Endothelial cell of umbilical vein (primary cell): ENCODE data around the gene SPTB.

ENCODE experiments used
- POLR2AphosphoS5 ChIP-seq: IDR thresholded peaks from 2 replicates; pipeline ENCODE4 v1.6.1; 2012; ENCODE audit warnings: low read depth, mild to moderate bottlenecking, control low read depth, low read length, moderate library complexity; ENCODE audit not compliant: insufficient read depth
- TF ChIP-seq, protein P1 (sequence below), 2 donors: IDR thresholded peaks; 1 replicate in 1 of 2; 2 replicates in 1 of 2; pipeline ENCODE4 v1.5.1; 2011; ENCODE audit warnings: low read length in 2 of 2, mild to moderate bottlenecking in 2 of 2, moderate library complexity in 2 of 2, control low read depth in 1 of 2, inconsistent platforms in 1 of 2, low read depth in 1 of 2; ENCODE audit not compliant: insufficient read depth in 1 of 2; ENCODE audit errors: extremely low read depth in 1 of 2

DNA sequence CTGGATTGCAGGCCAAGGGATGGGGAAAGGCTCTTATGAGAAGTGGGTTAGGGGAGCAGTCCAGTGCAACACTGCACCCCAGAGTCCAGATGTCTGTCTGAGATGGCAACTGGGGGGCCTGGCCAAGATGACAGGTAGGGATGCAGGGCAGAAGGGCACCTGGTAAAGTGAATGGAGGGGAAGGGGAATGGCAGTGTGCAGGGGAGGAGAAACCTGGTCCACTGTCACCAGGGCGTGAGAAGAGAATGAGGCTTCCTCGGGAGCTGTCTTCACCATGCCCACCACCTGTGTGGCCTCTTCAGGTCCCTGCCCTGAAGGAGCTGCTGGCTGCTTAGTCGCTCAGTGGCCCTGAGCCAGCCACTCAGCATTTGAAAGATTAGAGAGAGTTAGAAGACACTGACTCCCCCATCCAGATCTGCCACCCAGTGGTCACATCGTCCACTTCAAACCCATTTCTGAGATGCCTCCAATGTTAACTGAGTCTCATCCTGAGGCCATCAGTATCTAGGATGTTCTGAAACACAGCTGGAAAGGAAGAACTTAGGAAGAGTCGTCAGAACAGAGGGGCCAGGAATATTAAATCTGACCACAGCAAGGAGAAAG is 118.2 kb downstream of the SPTB start:
- TF ChIP-seq POLR2AphosphoS5, result no peak
- TF ChIP-seq, protein P1, sequence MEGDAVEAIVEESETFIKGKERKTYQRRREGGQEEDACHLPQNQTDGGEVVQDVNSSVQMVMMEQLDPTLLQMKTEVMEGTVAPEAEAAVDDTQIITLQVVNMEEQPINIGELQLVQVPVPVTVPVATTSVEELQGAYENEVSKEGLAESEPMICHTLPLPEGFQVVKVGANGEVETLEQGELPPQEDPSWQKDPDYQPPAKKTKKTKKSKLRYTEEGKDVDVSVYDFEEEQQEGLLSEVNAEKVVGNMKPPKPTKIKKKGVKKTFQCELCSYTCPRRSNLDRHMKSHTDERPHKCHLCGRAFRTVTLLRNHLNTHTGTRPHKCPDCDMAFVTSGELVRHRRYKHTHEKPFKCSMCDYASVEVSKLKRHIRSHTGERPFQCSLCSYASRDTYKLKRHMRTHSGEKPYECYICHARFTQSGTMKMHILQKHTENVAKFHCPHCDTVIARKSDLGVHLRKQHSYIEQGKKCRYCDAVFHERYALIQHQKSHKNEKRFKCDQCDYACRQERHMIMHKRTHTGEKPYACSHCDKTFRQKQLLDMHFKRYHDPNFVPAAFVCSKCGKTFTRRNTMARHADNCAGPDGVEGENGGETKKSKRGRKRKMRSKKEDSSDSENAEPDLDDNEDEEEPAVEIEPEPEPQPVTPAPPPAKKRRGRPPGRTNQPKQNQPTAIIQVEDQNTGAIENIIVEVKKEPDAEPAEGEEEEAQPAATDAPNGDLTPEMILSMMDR (IDR thresholded peaks at IDR 0.05; ENCODE audit: extremely low read depth in 1 of 2, insufficient read depth in 1 of 2, low read depth in 1 of 2, low read length in 2 of 2), result no peak
